ENCODE data around the gene PKD1L1. TPM values are rescaled to one million over a fixed set of nuclear protein-coding genes. Genes with fewer than 3 reads are reported as not detected.

Gene PKD1L1
- total RNA-seq, 1 experiment from 2014 or later = 0.17 TPM

- TSS peak; percentile 94 for BruUV-seq (replicated peaks)
- no peaks in the 10 kb centered on the region for H3K36me3 ChIP-seq (ENCODE audit: control insufficient read depth in 1 of 2, insufficient read depth in 2 of 2, low read length in 2 of 2)
- ChIA-PET CTCF (interaction anchor here (1.0 kb wide), 1 partner anchor 520 kb away, joined by 3 read pairs; no protein-coding TSS in a partner anchor), POLR2A (interaction anchor here (0.8 to 1.1 kb wide), 2 partner anchors 12 to 20 kb away, joined by 3 read pairs; no protein-coding TSS in a partner anchor), RAD21 (ENCODE audit: low non-redundant PET in 1 of 2, low total read pairs in 2 of 2, uncharacterized antibody in 2 of 2, unreplicated experiment in 2 of 2) (interaction anchor here in 1 of 2 experiments (0.6 to 1.0 kb wide), 2 partner anchors 29 to 33 kb away, joined by 3 read pairs; no protein-coding TSS in a partner anchor)
- H3K4me1 ChIP-seq (ENCODE audit: control insufficient read depth in 1 of 2, insufficient read depth in 2 of 2, low read length in 2 of 2) = peaks cover 55 to 63% of the 10 kb centered on the region in 2 experiments
- H4K20me1 ChIP-seq (ENCODE audit: insufficient read depth) = no peaks in the 10 kb centered on the region
- no peaks in the 10 kb centered on the region for H3K9me2 ChIP-seq (ENCODE audit: insufficient read depth)
- H3K9me3 ChIP-seq (ENCODE audit: control insufficient read depth in 1 of 2, insufficient read depth in 1 of 2, low read depth in 1 of 2, low read length in 2 of 2) = no peaks in the 10 kb centered on the region
- DNase-seq (ENCODE audit: low read depth, low spot score) (no peak), ATAC-seq (peak; percentile 6; the same call in 1 of the 2 replicates)
- peak overlapping the region; percentile 75 for H3K4me2 ChIP-seq (ENCODE audit: low read length)
- no peak overlapping the region for H2AFZ ChIP-seq (ENCODE audit: low read depth, low read length, poor library complexity, severe bottlenecking)
- no peaks in the 10 kb centered on the region for H3K79me2 ChIP-seq (ENCODE audit: insufficient read depth, low read length)
- H3K27ac ChIP-seq (ENCODE audit: low read depth, low read length) = peak overlapping the region; percentile 88
- TF ChIP-seq EZH2phosphoT487 (IDR thresholded peaks at IDR 0.05; ENCODE audit: borderline replicate concordance) = no peak
- no peak for TF ChIP-seq POLR2AphosphoS5 (IDR thresholded peaks at IDR 0.05; ENCODE audit: low read depth, low read length)
- no peak for TF ChIP-seq YY1 (IDR thresholded peaks at IDR 0.05; ENCODE audit: extremely low read depth, insufficient replicate concordance, low read depth, low read length)
- TF ChIP-seq SRF (IDR thresholded peaks at IDR 0.05; ENCODE audit: low read depth) = no peak
- no peak for TF ChIP-seq ZFX (IDR thresholded peaks at IDR 0.05)
- TF ChIP-seq ZBTB33 (IDR thresholded peaks at IDR 0.05; ENCODE audit: extremely low read depth, insufficient replicate concordance, low read length) = no peak
- TF ChIP-seq JUND (IDR thresholded peaks at IDR 0.05) = no peak
- no peak for TF ChIP-seq FOSL1 (IDR thresholded peaks at IDR 0.05; ENCODE audit: low read depth)
- no peak for TF ChIP-seq REST (IDR thresholded peaks at IDR 0.05; ENCODE audit: low read depth)
- no peak for TF ChIP-seq POLR2A (IDR thresholded peaks at IDR 0.05; ENCODE audit: borderline replicate concordance, extremely low read depth, insufficient read depth, insufficient read length)
- TF ChIP-seq SIN3A (IDR thresholded peaks at IDR 0.05; ENCODE audit: low read depth) = no peak
- no peak for TF ChIP-seq MAX (IDR thresholded peaks at IDR 0.05)
- TF ChIP-seq CBX3 (IDR thresholded peaks at IDR 0.05; ENCODE audit: low read depth) = no peak
- TF ChIP-seq ELF1 (IDR thresholded peaks at IDR 0.05; ENCODE audit: borderline replicate concordance, low read depth) = no peak
- TF ChIP-seq CEBPB (IDR thresholded peaks at IDR 0.05; ENCODE audit: low read depth) = no peak
- no peak for TF ChIP-seq SP1 (IDR thresholded peaks at IDR 0.05; ENCODE audit: low read depth)
- no peak for TF ChIP-seq ATF3 (IDR thresholded peaks at IDR 0.05)
- TF ChIP-seq CTCF (IDR thresholded peaks at IDR 0.05 in 2 of 3, conservative IDR thresholded peaks at IDR 0.05 in 1 of 3; ENCODE audit: borderline replicate concordance in 1 of 3, insufficient read depth in 1 of 3, low read depth in 2 of 3, low read length in 2 of 3) = no peak
- no peak for TF ChIP-seq ZNF274 (IDR thresholded peaks at IDR 0.05; ENCODE audit: low read depth, low read length)
- H3K4me3 ChIP-seq (replicated peaks in 1 of 2; ENCODE audit: low read depth in 1 of 2, low read length in 2 of 2) = peak overlapping the region; percentile 17 to 28; a peak in 3 of 4 replicates
- H3K9ac ChIP-seq (ENCODE audit: low read length) = peak overlapping the region; percentile 38
- intact Hi-C loops (cut with micrococcal nuclease) = no loop called here
- H3K27me3 ChIP-seq (ENCODE audit: insufficient read depth, low read length) = no peaks in the 10 kb centered on the region
These were observed 162.2 kb downstream of the PKD1L1 start for GRCh38 chr7:47785923-47786556.

Data from HCT116 (cell line).